ENCODE measurements around the gene NEU2.

DNA sequence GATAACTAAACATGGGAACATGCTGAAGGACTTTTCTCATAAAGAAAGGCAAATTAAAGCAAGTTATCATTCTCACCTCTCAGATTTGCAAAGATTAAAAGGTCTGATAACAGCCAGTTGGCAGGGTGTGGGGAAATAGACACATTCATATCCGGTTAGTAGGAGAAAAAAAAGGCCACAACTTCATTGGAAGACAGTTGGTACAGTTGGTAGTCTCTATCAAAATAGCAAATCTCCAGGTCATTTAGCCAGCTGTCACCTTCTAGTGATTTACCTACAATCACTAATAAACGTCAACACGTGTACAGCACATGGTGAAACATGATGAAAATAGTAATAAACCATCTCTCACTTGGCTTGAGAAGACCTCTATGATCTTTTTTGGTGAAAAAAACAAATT, 44.3 kb downstream of the NEU2 start:
- TF ChIP-seq, protein P1, sequence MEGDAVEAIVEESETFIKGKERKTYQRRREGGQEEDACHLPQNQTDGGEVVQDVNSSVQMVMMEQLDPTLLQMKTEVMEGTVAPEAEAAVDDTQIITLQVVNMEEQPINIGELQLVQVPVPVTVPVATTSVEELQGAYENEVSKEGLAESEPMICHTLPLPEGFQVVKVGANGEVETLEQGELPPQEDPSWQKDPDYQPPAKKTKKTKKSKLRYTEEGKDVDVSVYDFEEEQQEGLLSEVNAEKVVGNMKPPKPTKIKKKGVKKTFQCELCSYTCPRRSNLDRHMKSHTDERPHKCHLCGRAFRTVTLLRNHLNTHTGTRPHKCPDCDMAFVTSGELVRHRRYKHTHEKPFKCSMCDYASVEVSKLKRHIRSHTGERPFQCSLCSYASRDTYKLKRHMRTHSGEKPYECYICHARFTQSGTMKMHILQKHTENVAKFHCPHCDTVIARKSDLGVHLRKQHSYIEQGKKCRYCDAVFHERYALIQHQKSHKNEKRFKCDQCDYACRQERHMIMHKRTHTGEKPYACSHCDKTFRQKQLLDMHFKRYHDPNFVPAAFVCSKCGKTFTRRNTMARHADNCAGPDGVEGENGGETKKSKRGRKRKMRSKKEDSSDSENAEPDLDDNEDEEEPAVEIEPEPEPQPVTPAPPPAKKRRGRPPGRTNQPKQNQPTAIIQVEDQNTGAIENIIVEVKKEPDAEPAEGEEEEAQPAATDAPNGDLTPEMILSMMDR (IDR thresholded peaks at IDR 0.05 in 4 of 5, conservative IDR thresholded peaks at IDR 0.05 in 1 of 5): no peak
- TF ChIP-seq POLR2A (IDR thresholded peaks at IDR 0.05): no peak
